HG03280 (cell line): ENCODE results near the gene SYK.

Experiments
- ATAC-seq: cut with Tn5 transposase; IDR thresholded peaks from one replicate; pipeline ENCODE4 v1.9.1; 2021; ENCODE audit warnings: mild to moderate bottlenecking, moderate library complexity; ENCODE audit not compliant: unreplicated experiment

The SYK gene

DNA sequence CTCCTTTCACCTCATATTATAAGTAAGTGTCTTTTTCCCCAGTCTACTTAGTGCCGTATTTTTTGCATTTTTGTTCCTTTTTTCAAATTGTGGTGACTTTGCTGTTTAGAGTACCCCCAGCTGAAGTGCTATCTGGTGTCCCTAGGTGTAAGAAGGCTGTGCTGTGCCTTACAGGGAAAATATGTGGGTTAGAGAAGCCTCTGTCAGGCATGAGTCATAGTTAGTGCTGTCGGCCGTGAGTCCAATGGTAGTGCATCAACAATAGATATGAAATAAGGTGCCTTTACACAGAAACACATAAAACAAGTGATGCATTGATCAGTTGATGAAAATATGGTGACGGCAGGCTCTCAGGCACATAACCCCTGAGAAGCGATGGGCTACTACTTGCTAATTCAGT lies 20.1 kb downstream of the SYK start:
- ATAC-seq: no peak

DNA sequence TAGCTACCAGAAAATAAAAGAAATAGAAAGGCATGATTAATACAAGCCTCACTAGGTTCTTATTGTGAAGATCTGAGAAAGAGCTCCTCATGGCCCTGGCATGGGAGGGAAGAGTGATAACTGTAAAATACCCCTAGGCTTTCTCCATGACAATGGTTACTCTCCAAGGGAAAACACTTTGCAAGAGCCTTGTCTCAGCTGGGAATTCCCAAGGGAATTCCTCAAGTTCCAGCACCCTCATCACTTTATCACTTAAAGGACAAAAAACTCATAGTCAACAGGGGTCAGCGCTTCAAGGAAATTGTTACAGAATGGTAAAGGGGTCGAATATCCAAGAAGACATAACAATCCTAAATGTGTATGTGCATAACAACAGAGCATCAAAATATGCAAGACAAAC lies 21.2 kb downstream of the SYK start:
- ATAC-seq: no peak

DNA sequence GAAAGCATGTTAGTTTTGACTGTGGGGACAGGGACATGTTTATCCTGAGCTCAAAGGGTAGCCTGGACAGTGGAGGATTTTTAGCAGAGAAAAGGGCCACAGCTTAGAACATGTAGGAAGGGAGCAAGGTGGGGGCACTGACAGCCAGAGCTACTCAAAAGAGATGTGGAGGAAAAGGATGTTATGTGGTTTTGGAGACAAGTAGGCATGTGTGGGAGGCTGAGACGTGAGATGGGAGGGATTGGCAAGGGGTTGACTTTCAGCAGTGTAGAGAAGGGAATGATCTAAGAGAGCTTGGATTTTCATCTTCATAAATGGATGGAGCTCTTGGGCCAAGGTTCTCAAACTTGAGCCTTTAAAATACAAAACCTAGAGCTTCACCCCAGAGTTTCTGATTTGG lies 24.0 kb downstream of the SYK start:
- no peak for ATAC-seq

DNA sequence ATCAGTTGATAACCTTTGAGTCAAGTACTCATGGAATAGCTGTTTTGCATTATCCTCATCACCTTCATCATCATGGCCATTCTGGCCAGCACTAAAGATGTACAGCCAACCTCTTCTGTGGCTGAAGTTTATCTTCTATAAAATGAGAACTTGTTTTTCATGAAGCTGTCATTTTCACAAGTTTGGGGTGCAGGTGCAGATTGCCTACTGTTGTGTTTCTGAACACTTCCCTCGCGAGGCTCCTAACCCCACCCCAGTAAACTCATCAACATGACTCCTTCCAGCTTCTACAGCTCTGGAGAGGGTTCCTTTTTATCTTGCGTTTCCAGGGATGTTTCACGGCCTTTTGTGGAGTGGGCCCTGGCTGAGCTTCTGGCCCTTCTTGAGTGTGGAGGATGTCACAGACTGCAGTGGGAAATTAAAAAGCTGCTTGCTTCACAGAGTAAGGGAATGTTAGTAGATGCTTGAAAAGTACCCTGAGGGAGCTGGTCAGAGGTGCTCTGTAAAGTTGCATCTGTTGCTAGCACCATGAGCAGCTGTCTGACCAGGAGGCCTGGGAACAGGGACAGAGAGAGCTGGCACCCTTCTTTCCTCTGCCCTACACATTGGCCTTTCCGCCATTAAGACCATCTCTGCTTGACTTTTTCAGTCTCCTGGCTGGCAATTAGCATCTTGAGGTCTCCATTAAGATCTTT lies 24.9 kb downstream of the SYK start:
- no peak for ATAC-seq

DNA sequence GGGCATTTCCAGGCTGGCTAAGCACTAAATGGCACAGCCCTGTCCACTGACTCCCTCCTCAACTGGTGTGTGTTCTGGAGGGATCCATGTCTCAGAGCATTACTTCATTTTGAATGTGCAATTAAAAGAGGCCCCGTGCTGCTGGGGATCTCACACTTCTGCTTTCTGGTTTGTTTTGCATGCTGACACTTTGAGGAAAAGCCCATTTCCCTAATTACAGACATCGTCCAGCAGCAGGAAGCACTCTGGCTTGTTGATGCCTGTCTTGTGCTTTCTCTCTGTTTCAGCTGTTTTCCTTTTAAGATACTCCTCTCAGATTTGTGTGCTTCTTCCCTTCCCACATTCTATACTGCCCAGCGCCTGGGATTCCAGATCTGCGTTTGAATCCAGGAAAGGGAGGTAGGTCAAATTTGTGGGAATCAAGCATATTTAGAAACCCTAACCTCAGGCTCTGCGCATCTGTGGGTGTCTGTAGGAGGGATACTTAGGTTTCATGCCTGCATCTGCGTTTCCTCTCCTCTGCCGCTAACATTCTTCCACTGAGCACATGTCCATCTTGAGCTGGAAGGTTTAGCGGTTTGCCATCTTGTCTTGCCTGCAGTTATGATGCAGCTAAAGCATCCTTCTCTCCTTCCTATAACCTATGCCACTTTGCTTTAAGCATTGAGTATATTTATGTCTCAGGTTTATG lies 25.7 kb downstream of the SYK start:
- peak; percentile 63 for ATAC-seq

DNA sequence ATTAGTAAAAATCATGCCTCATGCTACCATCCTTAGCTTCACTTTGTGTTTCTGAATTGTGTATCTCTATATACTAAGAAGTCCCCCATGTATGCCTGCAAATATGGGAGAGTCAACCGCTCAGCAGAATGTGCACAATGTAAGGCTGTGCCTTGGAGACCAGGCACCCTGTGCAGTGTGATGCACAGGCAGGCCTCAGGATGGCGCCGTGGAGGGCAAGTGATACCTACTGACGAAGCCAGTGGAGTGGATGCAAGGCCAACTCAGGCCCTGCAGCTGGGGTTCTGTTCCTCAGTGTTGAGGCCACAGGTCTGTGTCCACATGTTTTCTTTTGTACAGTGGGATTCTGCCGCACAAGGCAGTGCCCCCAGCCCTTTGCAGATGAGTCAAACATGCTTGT lies 28.4 kb downstream of the SYK start:
- no peak for ATAC-seq

DNA sequence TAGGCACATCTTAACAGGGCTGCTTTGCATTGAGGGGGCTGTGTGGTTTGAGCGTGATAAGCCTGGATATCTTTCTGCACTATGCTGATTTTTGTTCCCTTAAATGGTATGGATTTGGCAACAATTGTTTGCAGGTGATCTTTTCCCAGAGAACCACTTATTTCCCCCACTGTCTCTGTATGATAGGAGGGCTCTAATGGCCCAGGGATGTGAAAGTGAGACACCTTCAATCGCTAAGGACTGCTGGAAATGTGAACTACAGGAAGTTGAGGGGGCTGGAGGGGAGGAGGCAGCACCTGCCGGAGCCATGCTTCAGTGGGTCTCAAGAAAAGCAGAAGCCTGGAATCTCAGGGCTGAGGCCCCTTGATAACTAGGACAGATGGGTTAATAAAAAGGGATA lies 29.4 kb downstream of the SYK start:
- ATAC-seq: no peak

DNA sequence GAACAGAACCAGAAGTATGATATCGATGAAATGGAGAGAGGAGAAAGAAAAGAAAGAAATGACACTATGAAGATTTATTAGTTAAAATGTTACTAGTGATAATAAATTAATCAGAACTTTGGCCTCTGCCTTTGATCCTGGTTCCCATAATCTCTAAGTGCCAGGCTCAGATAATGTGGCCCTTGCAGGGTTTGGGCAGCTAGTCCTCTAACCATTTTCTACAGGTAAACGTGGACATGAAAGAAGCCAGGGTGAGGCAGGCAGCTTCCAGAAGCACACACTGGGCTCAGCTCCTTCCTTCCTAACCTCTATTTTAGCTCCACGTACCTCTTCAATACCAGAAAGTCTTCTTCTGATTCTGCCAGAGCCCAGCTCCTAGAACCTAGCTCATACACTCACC lies 30.6 kb downstream of the SYK start:
- ATAC-seq: no peak

DNA sequence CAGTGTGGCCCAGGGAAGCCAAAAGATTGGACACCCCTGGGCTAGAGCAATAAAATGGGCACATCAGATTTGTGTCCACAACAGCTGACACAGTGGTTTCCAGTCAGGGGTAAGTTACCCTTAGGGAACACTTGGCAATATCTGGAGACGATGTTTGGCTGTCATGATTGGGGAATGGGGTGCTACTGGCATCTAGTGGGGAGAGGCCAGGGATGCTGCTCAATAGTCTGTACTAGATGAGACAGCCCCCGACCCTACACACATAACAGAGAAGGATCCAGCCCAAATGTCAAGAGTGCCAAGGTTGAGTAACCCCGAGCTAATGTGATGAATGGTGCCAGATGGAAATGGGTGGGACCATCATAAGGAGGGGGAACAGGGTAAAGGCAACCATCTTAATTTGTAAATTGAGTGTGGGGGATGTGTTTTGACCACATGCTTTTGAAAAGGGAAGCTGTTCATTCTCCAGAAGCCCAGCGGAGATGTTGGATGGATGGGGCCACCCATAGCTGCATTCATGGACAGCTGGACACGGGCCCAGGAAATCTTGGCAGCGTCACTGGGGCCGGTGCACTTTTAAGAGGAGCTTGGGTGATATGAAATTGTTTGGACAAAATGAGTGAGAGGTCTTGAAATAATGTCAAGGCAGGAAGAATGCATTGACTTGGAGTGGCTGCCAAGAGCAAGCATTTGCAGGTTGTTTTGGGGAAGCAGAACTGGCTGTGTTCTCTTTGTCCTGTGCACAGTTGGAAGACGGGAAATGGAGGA lies 33.4 kb downstream of the SYK start:
- no peak for ATAC-seq

DNA sequence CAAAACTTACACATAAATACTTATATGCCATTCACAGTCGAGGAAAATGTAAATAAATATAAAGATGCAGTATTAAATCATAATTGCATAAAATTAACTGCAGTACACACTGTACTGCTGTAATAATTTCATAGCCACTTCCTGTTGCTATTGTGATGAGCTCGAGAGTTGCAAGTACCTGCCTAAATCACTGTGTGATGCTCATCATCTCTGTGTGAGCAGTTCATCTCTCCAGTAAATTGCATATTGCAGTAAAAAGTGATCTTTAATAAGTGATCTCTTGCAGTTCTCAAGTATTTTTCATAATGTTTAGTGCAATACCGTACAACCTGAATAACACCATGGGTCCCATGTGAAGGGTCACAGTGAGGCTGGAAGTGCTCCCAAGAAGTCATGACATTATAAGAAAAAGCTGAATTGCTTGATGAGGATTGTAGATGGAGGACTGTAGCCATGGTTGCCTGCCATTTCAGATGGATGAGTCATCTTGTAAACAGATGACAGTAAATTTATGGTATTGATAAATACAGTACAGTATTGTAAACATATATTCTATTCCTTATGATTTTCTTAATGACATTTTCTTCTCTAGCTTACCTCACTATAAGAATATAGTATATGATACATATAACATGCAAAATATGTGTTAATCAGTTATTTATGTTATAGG lies 34.9 kb downstream of the SYK start:
- no peak for ATAC-seq

DNA sequence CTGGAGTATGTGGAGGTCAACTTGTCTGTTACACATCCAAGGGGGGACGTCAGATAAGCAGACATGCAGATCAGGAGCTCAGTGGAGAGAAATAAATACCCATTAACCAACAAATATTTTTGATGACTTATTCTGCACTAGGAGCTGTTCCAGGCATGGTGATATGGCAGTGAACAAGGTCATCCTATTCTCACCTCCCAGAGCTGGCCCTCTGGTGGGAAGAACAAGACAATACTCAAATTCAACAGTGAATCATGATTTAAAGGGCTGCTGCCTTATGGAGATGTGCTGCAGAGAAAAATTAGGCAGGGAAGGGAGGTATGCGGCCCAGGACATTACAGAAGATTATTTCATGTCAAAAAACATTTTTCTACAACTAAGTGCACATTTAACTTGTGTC lies 36.5 kb downstream of the SYK start:
- no peak for ATAC-seq

DNA sequence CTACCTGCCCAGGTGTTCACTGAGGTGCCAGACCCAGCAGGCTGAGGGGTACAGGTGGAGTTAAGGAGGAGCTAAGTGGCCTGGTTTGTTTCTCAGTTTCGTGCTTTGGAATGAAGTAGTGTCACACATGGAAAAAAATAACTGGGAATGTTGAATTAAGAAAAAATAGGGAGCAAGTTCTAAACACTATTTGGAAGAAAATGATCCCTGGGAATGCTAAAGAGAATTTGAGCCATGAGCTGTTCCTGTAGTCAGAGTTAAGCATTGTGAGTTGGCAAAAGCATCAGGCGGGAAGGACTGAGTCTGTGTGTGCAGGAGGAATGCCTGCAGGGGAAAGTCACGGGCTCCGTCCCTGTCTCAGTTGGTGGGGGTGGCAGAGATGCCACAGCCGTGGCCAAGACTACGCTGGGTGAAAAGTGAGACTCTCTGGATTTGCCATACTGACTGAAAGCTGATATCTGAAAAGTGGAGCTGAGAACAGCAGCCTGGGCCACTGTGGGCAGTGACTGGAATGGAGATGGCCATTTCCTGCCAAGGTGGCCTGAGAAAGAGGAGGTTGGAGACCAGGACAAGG lies 37.0 kb downstream of the SYK start:
- ATAC-seq: no peak

DNA sequence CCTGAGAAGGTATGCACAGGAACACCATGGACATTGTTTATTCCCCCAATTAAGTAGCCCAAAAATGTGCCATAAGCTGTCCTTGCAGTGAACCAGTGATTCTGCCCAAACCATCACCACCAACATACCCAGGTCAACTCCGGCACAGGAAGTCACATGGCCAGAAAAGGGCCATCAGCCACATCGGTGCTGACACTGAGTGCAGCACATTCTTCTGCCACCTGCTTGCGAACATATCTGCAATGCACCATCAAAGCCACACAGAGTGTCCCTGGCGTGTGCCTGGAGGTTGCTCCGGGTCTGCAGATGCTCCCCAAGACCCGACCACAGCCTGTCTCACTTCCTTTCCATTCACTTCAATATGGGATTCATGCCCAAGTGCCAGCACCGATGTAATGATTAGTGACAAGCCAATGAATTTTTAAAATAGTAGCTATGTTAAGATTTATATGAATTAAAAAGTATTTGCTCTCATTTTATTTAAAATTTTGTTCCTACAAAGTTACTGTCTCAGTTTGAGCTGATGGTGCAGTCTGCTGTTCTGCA lies 37.6 kb downstream of the SYK start:
- ATAC-seq: no peak

DNA sequence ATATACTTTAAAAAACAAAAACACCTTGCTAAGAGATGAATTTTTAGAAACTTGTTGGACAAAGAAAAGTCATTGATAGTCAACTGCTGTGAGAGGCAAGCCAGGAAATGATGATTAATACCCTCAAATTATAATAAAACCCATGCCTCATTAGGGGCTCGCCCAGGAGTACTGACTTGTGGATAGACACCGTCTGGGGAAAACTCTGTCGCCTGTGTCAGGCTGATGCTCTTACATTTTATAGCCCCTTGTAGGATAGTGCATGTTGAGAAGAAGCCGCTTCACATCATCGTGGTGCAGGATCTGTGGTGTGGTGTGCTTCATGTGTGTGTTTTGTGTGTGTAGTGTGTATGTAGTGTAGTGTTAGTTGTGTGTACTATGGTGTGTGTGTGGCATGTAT lies 39.1 kb downstream of the SYK start:
- ATAC-seq: no peak

DNA sequence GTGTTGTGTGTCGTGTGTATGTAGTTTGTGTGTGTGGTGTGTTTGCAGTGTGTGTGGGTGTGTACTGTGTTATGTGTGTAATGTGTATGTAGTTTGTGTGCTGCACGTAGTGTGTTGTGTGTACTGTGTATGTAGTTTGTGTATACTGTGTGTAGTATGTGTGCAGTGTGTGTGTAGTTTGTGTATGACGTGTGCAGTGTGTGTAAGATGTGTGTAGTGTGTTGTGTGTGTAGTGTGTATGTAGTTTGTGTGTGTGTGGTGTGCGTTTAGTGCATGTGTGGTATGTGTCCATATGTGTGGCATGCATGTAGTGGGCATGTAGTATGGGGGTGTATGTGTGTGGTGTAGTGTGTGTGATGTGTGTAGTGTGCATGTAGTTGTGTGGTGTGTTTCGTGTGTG lies 39.6 kb downstream of the SYK start:
- no peak for ATAC-seq

DNA sequence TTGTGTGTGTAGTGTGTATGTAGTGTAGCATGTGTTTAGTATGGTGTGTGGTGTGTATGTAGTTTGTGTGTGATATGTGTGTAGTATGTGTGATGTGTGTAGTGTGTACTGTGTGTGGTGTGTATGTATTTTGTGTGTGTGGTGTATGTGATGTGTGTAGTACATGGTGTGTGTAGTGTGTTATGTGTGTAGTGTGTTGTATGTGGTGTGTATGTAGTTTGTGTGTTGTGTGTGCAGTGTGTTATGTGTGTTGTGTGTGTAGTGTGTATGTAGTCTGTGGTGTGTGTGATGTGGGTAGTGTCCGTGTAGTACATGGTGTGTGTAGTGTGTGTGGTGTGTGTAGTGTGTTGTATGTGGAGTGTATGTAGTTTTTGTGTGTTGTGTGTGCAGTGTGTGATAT lies 40.0 kb downstream of the SYK start:
- no peak for ATAC-seq

DNA sequence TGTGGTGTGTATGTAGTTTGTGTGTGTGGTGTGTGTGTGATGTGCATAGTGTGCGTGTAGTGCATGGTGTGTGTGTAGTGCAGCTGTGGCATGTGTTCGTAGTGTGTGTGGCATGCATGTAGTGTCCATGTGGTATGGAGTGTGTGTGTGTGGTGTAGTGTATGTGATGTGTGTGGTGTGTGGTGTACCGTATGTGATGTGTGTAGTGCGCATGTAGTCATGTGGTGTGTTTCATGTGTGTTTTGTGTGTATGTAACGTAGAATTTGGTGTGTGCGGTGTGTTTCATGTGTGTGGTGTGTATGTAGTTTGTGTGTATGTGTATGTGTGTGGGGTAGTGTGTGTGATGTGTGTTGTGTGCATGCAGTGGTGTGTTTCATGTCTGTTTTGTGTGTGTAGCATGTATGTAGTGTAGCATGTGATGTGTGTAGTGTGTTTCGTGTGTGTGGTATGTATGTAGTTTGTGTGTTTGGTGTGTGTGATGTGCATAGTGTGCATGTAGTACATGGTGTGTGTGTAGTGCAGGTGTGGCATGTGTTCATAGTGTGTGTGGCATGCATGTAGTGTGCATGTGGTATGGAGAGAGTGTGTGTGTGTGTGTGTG lies 40.7 kb downstream of the SYK start:
- ATAC-seq: no peak

DNA sequence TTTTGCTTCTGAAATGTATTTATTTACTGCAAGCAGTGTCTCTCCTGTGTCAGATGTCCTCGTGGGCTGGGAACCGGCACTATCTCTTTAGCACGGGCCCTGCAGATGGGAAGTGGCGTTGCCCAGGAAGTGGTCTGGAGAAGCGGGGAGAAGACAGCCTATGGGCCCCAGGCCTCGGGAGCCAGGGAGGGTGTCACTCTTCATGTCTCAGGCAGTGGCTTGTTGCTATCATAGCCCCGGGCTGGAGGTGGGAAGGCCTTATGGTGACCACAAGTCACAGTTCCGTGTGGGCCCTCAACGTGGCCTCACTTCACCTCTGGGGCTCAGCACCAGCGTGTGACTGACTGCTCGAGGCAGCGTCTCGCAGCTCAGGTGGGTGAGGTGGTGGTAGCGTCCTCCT lies 41.4 kb downstream of the SYK start:
- ATAC-seq: no peak

DNA sequence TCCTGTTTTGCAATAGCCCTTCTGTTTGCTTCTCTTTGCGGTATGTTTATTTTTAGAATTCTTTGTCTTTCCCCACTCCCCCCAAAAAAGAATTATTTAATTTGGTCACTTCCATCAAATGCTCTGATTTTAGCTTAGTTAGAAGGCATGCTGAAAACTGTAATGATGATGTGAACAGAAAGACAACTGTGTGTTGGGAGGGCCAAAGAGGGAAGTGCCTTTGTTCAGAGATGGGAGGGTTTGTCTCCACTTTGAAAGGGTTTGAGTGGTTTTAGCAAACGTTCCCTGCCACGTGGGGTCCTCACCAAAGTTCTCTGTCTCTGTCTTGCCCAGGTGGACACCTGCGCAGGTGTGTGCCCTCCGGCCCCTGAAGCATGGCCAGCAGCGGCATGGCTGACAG lies 41.9 kb downstream of the SYK start:
- no peak for ATAC-seq

DNA sequence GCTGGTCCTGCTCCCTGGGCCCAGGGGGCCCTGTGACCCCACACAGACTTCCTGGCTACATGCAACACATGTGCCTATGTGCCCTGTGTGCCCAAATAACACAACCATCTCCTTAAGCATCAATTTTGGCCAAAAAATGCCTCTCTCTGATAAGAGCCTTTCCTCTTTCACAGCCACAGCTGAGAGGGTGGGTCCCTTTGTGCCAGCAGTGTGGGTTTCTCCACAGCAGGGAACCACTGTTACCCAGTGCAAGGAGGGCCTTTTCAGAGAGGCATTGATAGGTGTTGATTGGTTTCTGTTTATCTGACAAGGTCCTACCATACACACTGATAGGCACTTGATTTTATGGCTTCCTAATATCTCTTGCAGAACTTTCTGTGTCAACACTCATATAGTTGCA lies 42.7 kb downstream of the SYK start:
- ATAC-seq: no peak
